CD4-positive, alpha-beta T cell (primary cell): ENCODE results near the gene JPT2. TPM values are rescaled to one million over a fixed set of nuclear protein-coding genes. Genes with fewer than 3 reads are reported as not detected.

Source experiments
- ATAC-seq: fragments of 200-7000 bp; cut with Tn5 transposase; one replicate; pipeline ENCODE4 v1.10.0; 2022; ENCODE audit warnings: mild to moderate bottlenecking; ENCODE audit not compliant: poor library complexity
- CTCF ChIA-PET: fragments of 350-600 bp; sonication (Branson Sonifier 250); formaldehyde crosslinking; loops from one replicate; lab custom pipeline; 2021; ENCODE audit warnings: antibody characterized with exemption, inconsistent platforms; lab: Charles Lee
- POLR2A ChIA-PET: fragments of 350-600 bp; sonication (Branson Sonifier 250); formaldehyde crosslinking; loops from one replicate; lab custom pipeline; 2021; ENCODE audit warnings: antibody characterized with exemption, inconsistent platforms; lab: Charles Lee
- DNase-seq, 14 experiments: peaks; one replicate each; pipeline ENCODE4 v3.0.0-alpha.2; 2013 to 2020; ENCODE audit warnings: mixed read lengths in 2 of 14
- H3K27ac ChIP-seq, 2 donors: one replicate each; pipeline versions ENCODE4 v1.5.1 to v1.7.0; 2013; ENCODE audit warnings: low read length in 2 of 2, low read depth in 1 of 2, mild to moderate bottlenecking in 1 of 2
- H3K27me3 ChIP-seq, 2 experiments: 1 replicate in 1 of 2; 2 replicates in 1 of 2; pipeline versions ENCODE4 v1.6.1 to v1.7.0; 2013; ENCODE audit warnings: low read length in 2 of 2, control low read depth in 1 of 2, mild to moderate bottlenecking in 1 of 2, moderate library complexity in 1 of 2; ENCODE audit not compliant: insufficient read depth in 2 of 2, control insufficient read depth in 1 of 2
- H3K36me3 ChIP-seq: one replicate; pipeline ENCODE4 v1.6.1; 2013; ENCODE audit warnings: low read length, control low read depth; ENCODE audit not compliant: insufficient read depth
- H3K4me1 ChIP-seq: one replicate; pipeline ENCODE4 v1.6.1; 2013; ENCODE audit warnings: low read length, control low read depth; ENCODE audit not compliant: insufficient read depth
- H3K4me3 ChIP-seq: one replicate; pipeline ENCODE4 v1.5.1; 2013; ENCODE audit warnings: mild to moderate bottlenecking, low read length, moderate library complexity
- H3K9me3 ChIP-seq, 2 experiments: 1 replicate in 1 of 2; 2 replicates in 1 of 2; pipeline versions ENCODE4 v1.6.1 to v1.7.0; 2013; ENCODE audit warnings: low read length in 2 of 2, mild to moderate bottlenecking in 2 of 2, control low read depth in 1 of 2, moderate library complexity in 1 of 2; ENCODE audit not compliant: control insufficient read depth in 1 of 2, insufficient read depth in 1 of 2
- H3K27ac Mint-ChIP-seq: one replicate; pipeline ENCODE4 v1.8.0; 2020; ENCODE audit warnings: mixed read lengths
- H3K27me3 Mint-ChIP-seq: one replicate; pipeline ENCODE4 v1.8.0; 2021; ENCODE audit warnings: mixed read lengths
- H3K36me3 Mint-ChIP-seq: one replicate; pipeline ENCODE4 v1.8.0; 2021; ENCODE audit warnings: low read depth, mixed read lengths
- H3K4me1 Mint-ChIP-seq: one replicate; pipeline ENCODE4 v1.8.0; 2021; ENCODE audit warnings: low read depth, mixed read lengths
- H3K4me3 Mint-ChIP-seq: one replicate; pipeline ENCODE4 v1.8.0; 2020; ENCODE audit warnings: mild to moderate bottlenecking, mixed read lengths
- H3K9me3 Mint-ChIP-seq: one replicate; pipeline ENCODE4 v1.8.0; 2020; ENCODE audit warnings: mixed read lengths
- intact Hi-C, 2 experiments: fragments of 100-400 bp; cut with DNase I in 1 of 2; cut with micrococcal nuclease in 1 of 2; formaldehyde crosslinking; loops; one replicate each; pipeline versions ENCODE4 v1.15.1 to v1.9.0; 2023 to 2025; cut with DNase I, micrococcal nuclease
- total RNA-seq, 174 experiments: library from RNA in 2 of 174; stranded (reverse) in 2 of 174; gene quantifications; one replicate each; pipeline ENCODE4 v1.2.3 and lab custom pipeline; 2021 to 2026
- TF ChIP-seq, protein P1 (sequence below): fragments of 200-600 bp; IDR thresholded peaks from one replicate; pipeline ENCODE4 v1.8.0; 2022; ENCODE audit warnings: antibody characterized with exemption, mild to moderate bottlenecking

JPT2 gene
- total RNA-seq, 2 experiments from 2014 or later, result 2.5 to 3.2 TPM

DNA sequence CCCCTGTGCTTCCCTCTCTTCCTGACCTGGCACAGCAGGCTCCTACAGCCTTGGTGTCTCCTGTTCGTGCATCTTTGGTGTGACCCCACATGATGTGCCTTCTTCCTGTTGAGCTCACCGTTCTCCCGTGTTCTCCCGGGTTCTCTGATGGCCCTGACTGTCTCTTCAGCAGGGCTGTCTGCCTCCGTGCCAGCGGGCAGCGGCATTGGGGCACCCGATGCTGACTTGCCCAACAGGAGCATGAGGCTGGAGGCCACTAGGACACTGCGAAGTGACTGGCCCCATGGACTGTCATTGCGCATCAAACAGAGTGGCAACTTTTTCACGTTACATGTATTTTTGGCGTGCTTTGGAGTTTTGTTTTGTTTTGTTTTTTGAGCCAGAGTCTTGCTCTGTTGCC, 43.5 kb upstream of the JPT2 start:
- no peak overlapping the region for H3K27ac Mint-ChIP-seq
- CTCF ChIA-PET, result no interaction called here
- peaks cover 71% of the 10 kb centered on the region for H3K36me3 Mint-ChIP-seq

DNA sequence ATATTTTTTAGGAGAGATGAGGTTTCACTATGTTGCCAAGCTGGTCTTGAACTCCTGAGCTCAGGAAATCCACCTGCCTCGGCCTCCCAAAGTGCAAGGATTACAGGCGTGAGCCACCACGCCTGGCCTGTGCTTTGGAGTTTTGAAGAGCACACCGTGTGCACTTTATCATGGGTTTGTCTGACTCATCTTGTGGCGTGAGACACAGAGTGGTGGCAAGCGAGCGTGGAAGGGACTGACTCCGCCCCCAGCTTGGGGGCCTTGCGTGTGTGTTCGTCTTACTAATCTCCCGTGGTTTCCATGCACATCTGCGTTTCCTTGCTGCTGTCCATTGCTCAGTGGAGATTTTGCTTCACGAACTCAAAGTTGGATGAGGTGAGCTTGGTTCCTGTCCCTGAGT, 43.0 kb upstream of the JPT2 start:
- H3K4me1 Mint-ChIP-seq, result no peaks in the 10 kb centered on the region

More for the DNA sequence above, 43.5 kb upstream of the JPT2 start:
- Histone ChIP-seq H3K36me3 (peaks cover 73% of the 10 kb centered on the region), H3K4me3 (no peak overlapping the region), H3K27me3 (no peaks in the 10 kb centered on the region), H3K9me3 (no peaks in the 10 kb centered on the region), H3K27ac (no peak overlapping the region), H3K4me1 (no peaks in the 10 kb centered on the region)
- no peak for DNase-seq
- Mint-ChIP-seq H3K4me3 (no peak overlapping the region), H3K27me3 (no peaks in the 10 kb centered on the region), H3K9me3 (no peaks in the 10 kb centered on the region), H3K4me1 (no peaks in the 10 kb centered on the region)
- no peak for ATAC-seq
- POLR2A ChIA-PET, result no interaction called here
- TF ChIP-seq, protein P1, sequence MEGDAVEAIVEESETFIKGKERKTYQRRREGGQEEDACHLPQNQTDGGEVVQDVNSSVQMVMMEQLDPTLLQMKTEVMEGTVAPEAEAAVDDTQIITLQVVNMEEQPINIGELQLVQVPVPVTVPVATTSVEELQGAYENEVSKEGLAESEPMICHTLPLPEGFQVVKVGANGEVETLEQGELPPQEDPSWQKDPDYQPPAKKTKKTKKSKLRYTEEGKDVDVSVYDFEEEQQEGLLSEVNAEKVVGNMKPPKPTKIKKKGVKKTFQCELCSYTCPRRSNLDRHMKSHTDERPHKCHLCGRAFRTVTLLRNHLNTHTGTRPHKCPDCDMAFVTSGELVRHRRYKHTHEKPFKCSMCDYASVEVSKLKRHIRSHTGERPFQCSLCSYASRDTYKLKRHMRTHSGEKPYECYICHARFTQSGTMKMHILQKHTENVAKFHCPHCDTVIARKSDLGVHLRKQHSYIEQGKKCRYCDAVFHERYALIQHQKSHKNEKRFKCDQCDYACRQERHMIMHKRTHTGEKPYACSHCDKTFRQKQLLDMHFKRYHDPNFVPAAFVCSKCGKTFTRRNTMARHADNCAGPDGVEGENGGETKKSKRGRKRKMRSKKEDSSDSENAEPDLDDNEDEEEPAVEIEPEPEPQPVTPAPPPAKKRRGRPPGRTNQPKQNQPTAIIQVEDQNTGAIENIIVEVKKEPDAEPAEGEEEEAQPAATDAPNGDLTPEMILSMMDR, result no peak
- intact Hi-C loops, result no loop called here

DNA sequence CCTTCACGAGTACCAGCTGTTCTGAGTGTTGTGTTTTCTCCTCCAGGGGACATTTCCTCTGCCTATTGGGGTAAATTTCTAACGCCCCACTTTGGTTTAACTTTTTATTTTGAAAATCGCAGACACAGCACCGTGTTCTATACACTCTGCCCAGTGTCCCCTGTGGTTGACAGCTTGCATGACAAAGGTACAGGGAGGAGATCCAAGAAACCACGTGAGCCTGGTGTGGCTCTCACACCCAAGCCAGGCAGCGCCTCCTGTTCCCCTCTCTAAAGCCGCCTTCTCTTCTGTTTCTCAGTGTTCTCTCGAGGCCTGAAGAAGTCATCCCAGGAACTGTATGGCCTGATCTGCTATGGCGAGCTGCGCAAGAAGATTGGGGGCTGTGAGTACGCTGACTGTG, 40.6 kb upstream of the JPT2 start:
- no peaks in the 10 kb centered on the region for H3K4me1 Mint-ChIP-seq
- Histone ChIP-seq H3K27me3 (no peaks in the 10 kb centered on the region), H3K36me3 (peaks cover 78% of the 10 kb centered on the region), H3K9me3 (no peaks in the 10 kb centered on the region), H3K4me1 (no peaks in the 10 kb centered on the region), H3K4me3 (no peak overlapping the region), H3K27ac (no peak overlapping the region)
- TF ChIP-seq, protein P1, result no peak
- H3K36me3 Mint-ChIP-seq, result peaks cover 80% of the 10 kb centered on the region
- ChIA-PET POLR2A (no interaction called here), CTCF (no interaction called here)
- ATAC-seq, result no peak
- no peak overlapping the region for H3K27ac Mint-ChIP-seq
- H3K27me3 Mint-ChIP-seq, result no peaks in the 10 kb centered on the region
- no peaks in the 10 kb centered on the region for H3K9me3 Mint-ChIP-seq
- H3K4me3 Mint-ChIP-seq, result no peak overlapping the region
- intact Hi-C loops, result no loop called here
- peak in 1 of 14 experiments; percentile 40 for DNase-seq

More for the DNA sequence above, 43.0 kb upstream of the JPT2 start:
- TF ChIP-seq, protein P1, result no peak
- POLR2A ChIA-PET, result no interaction called here
- Histone ChIP-seq H3K27me3 (no peaks in the 10 kb centered on the region), H3K36me3 (peaks cover 72% of the 10 kb centered on the region), H3K4me1 (no peaks in the 10 kb centered on the region), H3K4me3 (no peak overlapping the region), H3K9me3 (no peaks in the 10 kb centered on the region), H3K27ac (no peak overlapping the region)
- Mint-ChIP-seq H3K27ac (no peak overlapping the region), H3K4me3 (no peak overlapping the region), H3K27me3 (no peaks in the 10 kb centered on the region), H3K36me3 (peaks cover 72% of the 10 kb centered on the region), H3K9me3 (no peaks in the 10 kb centered on the region)
- DNase-seq, result no peak
- CTCF ChIA-PET, result no interaction called here
- ATAC-seq, result no peak
- intact Hi-C loops, result no loop called here
